Endothelial cell of umbilical vein (primary cell): Measurements from ENCODE around the gene THOP1. TPM values are rescaled to one million over a fixed set of nuclear protein-coding genes. Genes with fewer than 3 reads are reported as not detected.

ENCODE experiments used
- BruUV-seq: library from RNA; stranded (reverse); fragments of 400-500 nt; replicated peaks from 2 replicates; lab custom pipeline; 2021; lab: Mats Ljungman, UMichigan
- CTCF ChIA-PET: fragments of 300-600, 350-600 bp; sonication (Branson Sonifier 250); formaldehyde crosslinking; loops from one replicate; lab custom pipeline; 2021; ENCODE audit warnings: antibody characterized with exemption, inconsistent platforms; lab: Charles Lee
- POLR2A ChIA-PET: fragments of 300-600, 350-600 bp; sonication (Branson Sonifier 250); formaldehyde crosslinking; loops from one replicate; lab custom pipeline; 2021; ENCODE audit warnings: antibody characterized with exemption, inconsistent platforms; lab: Charles Lee
- DNase-seq: peaks from one replicate; pipeline ENCODE4 v3.0.0-alpha.2; 2011; ENCODE audit warnings: low read depth, low spot score
- FAIRE-seq: peaks from 2 replicates; lab custom pipeline; 2011; peaks lifted over from hg19 to GRCh38; lab: Jason Lieb, UNC
- H2AFZ ChIP-seq: 2 replicates; pipeline ENCODE4 v1.6.0; 2012; ENCODE audit warnings: low read depth, low read length, control low read depth, inconsistent platforms
- H3K27ac ChIP-seq: 2 replicates; pipeline ENCODE4 v1.5.1; 2011; ENCODE audit warnings: low read depth, mild to moderate bottlenecking, control low read depth, low read length, moderate library complexity; ENCODE audit not compliant: insufficient read depth
- H3K27me3 ChIP-seq, 2 experiments: 2 replicates each; pipeline versions ENCODE4 v1.6.0 to v1.6.1; 2011; ENCODE audit warnings: low read length in 2 of 2, mixed read lengths in 1 of 2; ENCODE audit not compliant: control insufficient read depth in 2 of 2, insufficient read depth in 2 of 2
- H3K36me3 ChIP-seq, 2 experiments: 2 replicates in 1 of 2; 3 replicates in 1 of 2; pipeline ENCODE4 v1.5.1; 2011; ENCODE audit warnings: low read length in 2 of 2, mild to moderate bottlenecking in 1 of 2, moderate library complexity in 1 of 2; ENCODE audit not compliant: control insufficient read depth in 2 of 2, insufficient read depth in 2 of 2; ENCODE audit errors: extremely low read depth in 1 of 2
- H3K4me1 ChIP-seq: 3 replicates; pipeline ENCODE4 v1.5.1; 2011; ENCODE audit warnings: mild to moderate bottlenecking, low read length; ENCODE audit not compliant: control insufficient read depth, insufficient read depth; ENCODE audit errors: extremely low read depth
- H3K4me2 ChIP-seq: 2 replicates; pipeline ENCODE4 v1.6.1; 2011; ENCODE audit warnings: low read length, control low read depth, mixed read lengths; ENCODE audit not compliant: insufficient read depth
- H3K4me3 ChIP-seq, 3 experiments: fragments of 200-600 bp in 1 of 3; sonication (generic), shearing (Covaris generic) in 1 of 3; replicated peaks in 1 of 3; 2 replicates each; pipeline ENCODE4 v1.5.1; 2011 to 2016; ENCODE audit warnings: control low read depth in 3 of 3, low read length in 3 of 3, mild to moderate bottlenecking in 2 of 3, inconsistent platforms in 1 of 3, low read depth in 1 of 3, moderate library complexity in 1 of 3; ENCODE audit not compliant: insufficient read depth in 1 of 3
- H3K79me2 ChIP-seq: 2 replicates; pipeline ENCODE4 v1.6.0; 2012; ENCODE audit warnings: low read length, inconsistent platforms; ENCODE audit not compliant: control insufficient read depth, insufficient read depth
- H3K9ac ChIP-seq: replicated peaks from 2 replicates; pipeline ENCODE3; 2011; ENCODE audit warnings: low read length, control low read depth; ENCODE audit not compliant: insufficient read depth; ENCODE audit errors: extremely low read depth
- H3K9me1 ChIP-seq: replicated peaks from 3 replicates; pipeline ENCODE4 v1.6.0; 2011; ENCODE audit warnings: mild to moderate bottlenecking, low read length; ENCODE audit not compliant: control insufficient read depth, insufficient read depth; ENCODE audit errors: extremely low read depth
- H3K9me3 ChIP-seq: replicated peaks from 2 replicates; pipeline ENCODE4 v1.5.1; 2012; ENCODE audit warnings: low read length, inconsistent platforms; ENCODE audit not compliant: control insufficient read depth, insufficient read depth
- H4K20me1 ChIP-seq: replicated peaks from 2 replicates; pipeline ENCODE3; 2011; ENCODE audit warnings: mild to moderate bottlenecking, low read length; ENCODE audit not compliant: control insufficient read depth, insufficient read depth; ENCODE audit errors: extremely low read depth
- CTCF ChIP-seq, 2 donors: IDR thresholded peaks; 1 replicate in 1 of 2; 2 replicates in 1 of 2; pipeline ENCODE4 v1.5.1; 2011; ENCODE audit warnings: low read length in 2 of 2, mild to moderate bottlenecking in 2 of 2, moderate library complexity in 2 of 2, control low read depth in 1 of 2, inconsistent platforms in 1 of 2, low read depth in 1 of 2; ENCODE audit not compliant: insufficient read depth in 1 of 2; ENCODE audit errors: extremely low read depth in 1 of 2
- EZH2 ChIP-seq: IDR thresholded peaks from 2 replicates; pipeline ENCODE4 v1.6.1; 2012; ENCODE audit warnings: borderline replicate concordance, low read depth, mild to moderate bottlenecking, moderate library complexity, low read length, inconsistent platforms; ENCODE audit not compliant: severe bottlenecking
- FOS ChIP-seq: IDR thresholded peaks from 2 replicates; pipeline ENCODE4 v1.6.1; 2011; ENCODE audit warnings: mild to moderate bottlenecking, low read length, moderate library complexity, borderline replicate concordance; ENCODE audit not compliant: insufficient read depth
- GATA2 ChIP-seq: IDR thresholded peaks from 2 replicates; pipeline ENCODE4 v1.7.0; 2011; ENCODE audit warnings: low read depth, mild to moderate bottlenecking, moderate library complexity, mixed read lengths, low read length; ENCODE audit not compliant: insufficient read length, insufficient read depth
- JUN ChIP-seq: IDR thresholded peaks from 2 replicates; pipeline ENCODE4 v1.6.1; 2011; ENCODE audit warnings: borderline replicate concordance, low read depth; ENCODE audit not compliant: insufficient read length, insufficient read depth
- MYC ChIP-seq: IDR thresholded peaks from one replicate; pipeline ENCODE4 v1.6.1; 2011; ENCODE audit warnings: mild to moderate bottlenecking, low read depth, low read length
- POLR2A ChIP-seq: IDR thresholded peaks from 2 replicates; pipeline ENCODE4 v1.6.1; 2012; ENCODE audit warnings: low read depth, mild to moderate bottlenecking, control low read depth, low read length
- POLR2AphosphoS5 ChIP-seq: IDR thresholded peaks from 2 replicates; pipeline ENCODE4 v1.6.1; 2012; ENCODE audit warnings: low read depth, mild to moderate bottlenecking, control low read depth, low read length, moderate library complexity; ENCODE audit not compliant: insufficient read depth
- dilution Hi-C: fragments of 300-500 bp; cut with MboI; formaldehyde crosslinking; loops from one replicate; pipeline ENCODE4 v1.15.0; 2019; ENCODE audit warnings: low sequenced_read_pairs; ENCODE audit not compliant: extremely low pct_ligation_motif_present
- intact Hi-C: fragments of 100-400 bp; cut with micrococcal nuclease; formaldehyde crosslinking; loops from one replicate; pipeline ENCODE4 v1.10.0; 2022
- polyA plus RNA-seq, 4 experiments: library from polyadenylated mRNA; depleted of rRNA in 3 of 4; stranded (reverse) in 3 of 4; unstranded in 1 of 4; fragments of >200 nt; gene quantifications; 2 replicates each; pipeline versions ENCODE4 v1.2.1 to v1.2.3, GENCODE V29; 2011 to 2012; ENCODE audit warnings: missing spikeins in 1 of 4
- total RNA-seq: library from RNA; stranded (reverse); gene quantifications from 2 replicates; pipeline ENCODE4 v1.2.3, GENCODE V29; 2021
- TF ChIP-seq, protein P1 (sequence below): IDR thresholded peaks from 2 replicates; pipeline ENCODE4 v1.6.1; 2011; ENCODE audit not compliant: insufficient read depth, insufficient read length

The THOP1 gene
- total and polyA plus RNA-seq, 2 donors (not counting 3 experiments of a cell fraction or from before 2014, with no cell fraction given) = 88.0 to 115 TPM

DNA sequence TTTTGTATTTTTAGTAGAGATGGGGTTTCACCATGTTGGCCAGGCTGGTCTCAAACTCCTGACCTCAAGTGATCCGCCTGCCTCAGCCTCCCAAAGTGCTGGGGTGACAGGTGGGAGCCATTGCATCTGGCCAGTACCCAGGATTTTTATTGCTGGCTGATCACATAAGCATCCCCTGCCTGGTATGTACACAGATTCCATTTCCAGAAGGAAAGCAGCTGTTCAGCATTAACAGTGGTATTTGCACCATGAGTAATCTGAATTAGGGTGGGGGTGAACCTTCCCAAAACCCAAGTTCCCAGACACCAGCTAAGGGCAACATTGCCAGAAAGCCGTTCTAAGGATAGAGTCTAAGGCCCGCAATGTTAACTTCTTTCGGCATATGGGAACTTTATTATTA, 63.3 kb downstream of the THOP1 start:
- no peak for FAIRE-seq
- TF ChIP-seq, protein P1, sequence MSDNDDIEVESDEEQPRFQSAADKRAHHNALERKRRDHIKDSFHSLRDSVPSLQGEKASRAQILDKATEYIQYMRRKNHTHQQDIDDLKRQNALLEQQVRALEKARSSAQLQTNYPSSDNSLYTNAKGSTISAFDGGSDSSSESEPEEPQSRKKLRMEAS = no peak
- TF ChIP-seq CTCF (IDR thresholded peaks at IDR 0.05; ENCODE audit: extremely low read depth in 1 of 2, insufficient read depth in 1 of 2, low read depth in 1 of 2, low read length in 2 of 2) (no peak), JUN (no peak), POLR2A (no peak), GATA2 (no peak), EZH2 (no peak), FOS (no peak), MYC (no peak), POLR2AphosphoS5 (no peak)
- dilution Hi-C loops (no loop called here), intact Hi-C loops (no loop called here)
- Histone ChIP-seq H3K27ac (no peak overlapping the region), H3K9ac (no peak overlapping the region), H3K36me3 (peaks cover 18% of the 10 kb centered on the region in 2 experiments), H3K4me2 (no peak overlapping the region), H3K4me3 (no peak overlapping the region), H4K20me1 (no peaks in the 10 kb centered on the region), H3K79me2 (peaks cover 11% of the 10 kb centered on the region), H3K9me1 (no peaks in the 10 kb centered on the region), H3K27me3 (no peaks in the 10 kb centered on the region), H3K9me3 (peaks cover 13% of the 10 kb centered on the region), H3K4me1 (peaks cover 9% of the 10 kb centered on the region), H2AFZ (no peak overlapping the region)
- CTCF ChIA-PET = interaction anchor here (1.2 kb wide), 2 partner anchors 9 to 10 kb away, joined by 3 read pairs; no protein-coding TSS in a partner anchor
- POLR2A ChIA-PET = no interaction called here
- BruUV-seq = no TSS peak
- no peak for DNase-seq
